Sciatic nerve (tissue), 2 donors: ENCODE results near the gene WWOX. TPM values are rescaled to one million over a fixed set of nuclear protein-coding genes. Genes with fewer than 3 reads are reported as not detected.
A peak's percentile ranks its signal among the peaks of the same experiment; 100 is the strongest.

Experiments
- ATAC-seq: fragments of 200-7000 bp; cut with Tn5 transposase; one replicate; pipeline ENCODE4 v1.9.1; 2020; ENCODE audit warnings: mild to moderate bottlenecking, moderate library complexity
- DNase-seq: peaks from one replicate; pipeline ENCODE4 v3.0.0-alpha.2; 2020; ENCODE audit warnings: low spot score
- intact Hi-C: fragments of 100-400 bp; cut with DNase I; formaldehyde crosslinking; loops from one replicate; pipeline ENCODE4 v1.14.2; 2022
- total RNA-seq: library from RNA; stranded (reverse); fragmentation: NEBNext Ultra II Directional; extraction: Animal tissue kit (Norgen Biotek cat#: 25700); gene quantifications from one replicate; pipeline ENCODE4 v1.2.1, GENCODE V29; 2021
- donor health status: DM: no; HTN: no; CAD: no.
- donor health status: DM: no; HTN: no; CAD: no.

WWOX gene
- total RNA-seq, 1 donor from 2014 or later, result 30.7 TPM

- DNase-seq, result no peak
- ATAC-seq, result no peak
- intact Hi-C loops, result no loop called here
Observed at GRCh38 chr16:78246559-78246958, 147.1 kb downstream of the WWOX start.

- ATAC-seq (no peak), DNase-seq (no peak)
- intact Hi-C loops, result no loop called here
Observed at GRCh38 chr16:78249056-78249455, 149.6 kb downstream of the WWOX start.

- ATAC-seq (no peak), DNase-seq (no peak)
- intact Hi-C loops, result no loop called here
Observed at GRCh38 chr16:78249832-78250231, 150.4 kb downstream of the WWOX start.

- no peak for DNase-seq
- no peak for ATAC-seq
- intact Hi-C loops, result no loop called here
Observed at GRCh38 chr16:78251115-78251514, 151.7 kb downstream of the WWOX start.

GRCh38 chr16:78252757-78253156 lies 153.3 kb downstream of the WWOX start:
- no peak for ATAC-seq
- no peak for DNase-seq
- intact Hi-C loops, result no loop called here

GRCh38 chr16:78254841-78255240 lies 155.4 kb downstream of the WWOX start:
- ATAC-seq, result no peak
- DNase-seq, result no peak
- intact Hi-C loops, result no loop called here

- intact Hi-C loops, result no loop called here
- DNase-seq (no peak), ATAC-seq (no peak)
Observed at GRCh38 chr16:78256686-78257375, 157.4 kb downstream of the WWOX start.

- no peak for ATAC-seq
- intact Hi-C loops, result no loop called here
Observed at GRCh38 chr16:78257376-78257728, 157.9 kb downstream of the WWOX start.

GRCh38 chr16:78258375-78259065 lies 159.1 kb downstream of the WWOX start:
- intact Hi-C loops, result no loop called here
- ATAC-seq, result peak; percentile 68
- no peak for DNase-seq

More at GRCh38 chr16:78257376-78257728, 157.9 kb downstream of the WWOX start:
- DNase-seq, result no peak

GRCh38 chr16:78259873-78260272 lies 160.4 kb downstream of the WWOX start:
- intact Hi-C loops, result no loop called here
- DNase-seq (no peak), ATAC-seq (no peak)

GRCh38 chr16:78264642-78265041 lies 165.2 kb downstream of the WWOX start:
- ATAC-seq (no peak), DNase-seq (no peak)
- intact Hi-C loops, result no loop called here

GRCh38 chr16:78269256-78269655 lies 169.8 kb downstream of the WWOX start:
- ATAC-seq (no peak), DNase-seq (no peak)
- intact Hi-C loops, result no loop called here

GRCh38 chr16:78271981-78272380 lies 172.5 kb downstream of the WWOX start:
- DNase-seq (no peak), ATAC-seq (no peak)
- intact Hi-C loops, result no loop called here

- ATAC-seq (no peak), DNase-seq (no peak)
- intact Hi-C loops, result no loop called here
Observed at GRCh38 chr16:78274771-78275170, 175.3 kb downstream of the WWOX start.

- ATAC-seq (no peak), DNase-seq (no peak)
- intact Hi-C loops, result no loop called here
Observed at GRCh38 chr16:78275420-78275819, 176.0 kb downstream of the WWOX start.

- no peak for DNase-seq
- no peak for ATAC-seq
- intact Hi-C loops, result no loop called here
Observed at GRCh38 chr16:78277321-78278055, 178.0 kb downstream of the WWOX start.

- no peak for ATAC-seq
- no peak for DNase-seq
- intact Hi-C loops, result no loop called here
Observed at GRCh38 chr16:78278056-78278450, 178.6 kb downstream of the WWOX start.

GRCh38 chr16:78281115-78281514 lies 181.7 kb downstream of the WWOX start:
- ATAC-seq (peak; percentile 91), DNase-seq (no peak)
- intact Hi-C loops, result no loop called here

- DNase-seq (no peak), ATAC-seq (no peak)
- intact Hi-C loops, result no loop called here
Observed at GRCh38 chr16:78283548-78284251, 184.2 kb downstream of the WWOX start.

- ATAC-seq, result no peak
- no peak for DNase-seq
- intact Hi-C loops, result no loop called here
Observed at GRCh38 chr16:78284326-78284725, 184.9 kb downstream of the WWOX start.
